ENCODE data around the gene PPARG.

DNA sequence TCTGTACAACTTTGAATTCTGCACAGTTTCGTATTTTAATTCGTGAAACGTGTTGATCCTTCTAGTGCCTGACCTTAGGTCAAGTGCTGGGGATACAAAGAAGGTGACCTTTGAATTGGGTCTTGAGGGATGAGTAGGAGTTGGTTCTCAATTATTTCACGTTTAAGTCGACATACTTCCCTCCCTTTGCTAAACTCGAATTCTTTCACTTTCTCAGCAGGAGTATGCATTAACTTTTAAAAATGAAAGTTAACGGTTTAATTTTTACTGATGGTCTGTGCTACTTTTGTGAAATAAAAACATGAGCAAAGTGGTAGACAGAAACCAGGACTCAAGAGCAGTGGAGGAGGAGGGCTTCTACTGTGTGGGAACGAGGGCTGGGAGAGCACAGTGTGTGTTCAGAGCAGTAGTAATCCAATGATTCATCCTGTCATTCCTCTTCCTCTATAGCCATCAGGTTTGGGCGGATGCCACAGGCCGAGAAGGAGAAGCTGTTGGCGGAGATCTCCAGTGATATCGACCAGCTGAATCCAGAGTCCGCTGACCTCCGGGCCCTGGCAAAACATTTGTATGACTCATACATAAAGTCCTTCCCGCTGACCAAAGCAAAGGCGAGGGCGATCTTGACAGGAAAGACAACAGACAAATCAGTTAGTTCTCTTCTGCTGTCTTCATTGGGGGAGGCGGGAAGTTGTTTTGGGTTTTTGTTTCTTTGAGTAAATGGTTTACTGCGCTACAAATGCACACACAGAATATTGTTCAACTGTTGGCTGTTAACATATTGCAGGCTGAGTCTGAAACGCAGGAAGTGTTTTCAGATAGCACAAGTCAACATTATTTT is 116.8 kb downstream of the PPARG start:
- 0 out of 2 replicates have a peak, but pooled peaks have one; percentile 23 for TF ChIP-seq GABPA (IDR thresholded peaks at IDR 0.05; ENCODE audit: low read depth)
- TF ChIP-seq, protein P1, sequence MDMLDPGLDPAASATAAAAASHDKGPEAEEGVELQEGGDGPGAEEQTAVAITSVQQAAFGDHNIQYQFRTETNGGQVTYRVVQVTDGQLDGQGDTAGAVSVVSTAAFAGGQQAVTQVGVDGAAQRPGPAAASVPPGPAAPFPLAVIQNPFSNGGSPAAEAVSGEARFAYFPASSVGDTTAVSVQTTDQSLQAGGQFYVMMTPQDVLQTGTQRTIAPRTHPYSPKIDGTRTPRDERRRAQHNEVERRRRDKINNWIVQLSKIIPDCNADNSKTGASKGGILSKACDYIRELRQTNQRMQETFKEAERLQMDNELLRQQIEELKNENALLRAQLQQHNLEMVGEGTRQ (IDR thresholded peaks at IDR 0.05; ENCODE audit: borderline replicate concordance, low read depth, low read length), result no peak

Data from SK-N-SH (cell line).